Thoracic aorta (tissue), 2 donors: ENCODE measurements around the gene VRK2. TPM values are rescaled to one million over a fixed set of nuclear protein-coding genes. Genes with fewer than 3 reads are reported as not detected.

ENCODE experiments used
- ATAC-seq: fragments of 150-250 bp; one replicate; pipeline ENCODE4 v1.8.0; 2017; ENCODE audit warnings: low read depth; ENCODE audit not compliant: insufficient number of reproducible peaks, low FRiP score
- DNase-seq: peaks from one replicate; pipeline ENCODE4 v3.0.0-alpha.2; 2020; ENCODE audit warnings: low spot score
- H3K27ac ChIP-seq, 2 donors: fragments of 200-600 bp; sonication (generic); 1 replicate in 1 of 2; 2 replicates in 1 of 2; pipeline ENCODE4 v1.5.1; 2016; ENCODE audit warnings: mild to moderate bottlenecking in 2 of 2, moderate library complexity in 2 of 2
- H3K27me3 ChIP-seq: fragments of 200-600 bp; sonication (generic); replicated peaks from 2 replicates; pipeline ENCODE4 v1.6.0; 2016; ENCODE audit warnings: mild to moderate bottlenecking; ENCODE audit not compliant: insufficient read depth
- H3K36me3 ChIP-seq: fragments of 200-600 bp; sonication (generic); one replicate; pipeline ENCODE4 v1.5.1; 2016
- H3K4me1 ChIP-seq, 2 donors: fragments of 200-600 bp; sonication (generic); 1 replicate in 1 of 2; 2 replicates in 1 of 2; pipeline versions ENCODE4 v1.5.1 to v1.6.0; 2016; ENCODE audit warnings: low read depth in 2 of 2, mild to moderate bottlenecking in 1 of 2; ENCODE audit not compliant: control insufficient read depth in 1 of 2
- H3K4me3 ChIP-seq: fragments of 200-600 bp; sonication (generic); 2 replicates; pipeline ENCODE4 v1.5.1; 2016; ENCODE audit warnings: mild to moderate bottlenecking
- H3K9me3 ChIP-seq: fragments of 200-600 bp; sonication (generic); 2 replicates; pipeline ENCODE4 v1.5.1; 2016
- total RNA-seq, 2 donors: library from RNA; depleted of rRNA; stranded (reverse); fragments of >200 nt; gene quantifications; one replicate each; pipeline versions ENCODE4 v1.1.0 to v1.2.3, GENCODE V29; 2016
- TF ChIP-seq, protein P1 (sequence below): fragments of 200-600 bp; sonication (generic); IDR thresholded peaks from one replicate; pipeline ENCODE4 v1.5.1; 2019; ENCODE audit warnings: antibody characterized with exemption

VRK2 gene
- total RNA-seq, 2 donors from 2014 or later: 13.3 to 23.3 TPM

- TF ChIP-seq, protein P1, sequence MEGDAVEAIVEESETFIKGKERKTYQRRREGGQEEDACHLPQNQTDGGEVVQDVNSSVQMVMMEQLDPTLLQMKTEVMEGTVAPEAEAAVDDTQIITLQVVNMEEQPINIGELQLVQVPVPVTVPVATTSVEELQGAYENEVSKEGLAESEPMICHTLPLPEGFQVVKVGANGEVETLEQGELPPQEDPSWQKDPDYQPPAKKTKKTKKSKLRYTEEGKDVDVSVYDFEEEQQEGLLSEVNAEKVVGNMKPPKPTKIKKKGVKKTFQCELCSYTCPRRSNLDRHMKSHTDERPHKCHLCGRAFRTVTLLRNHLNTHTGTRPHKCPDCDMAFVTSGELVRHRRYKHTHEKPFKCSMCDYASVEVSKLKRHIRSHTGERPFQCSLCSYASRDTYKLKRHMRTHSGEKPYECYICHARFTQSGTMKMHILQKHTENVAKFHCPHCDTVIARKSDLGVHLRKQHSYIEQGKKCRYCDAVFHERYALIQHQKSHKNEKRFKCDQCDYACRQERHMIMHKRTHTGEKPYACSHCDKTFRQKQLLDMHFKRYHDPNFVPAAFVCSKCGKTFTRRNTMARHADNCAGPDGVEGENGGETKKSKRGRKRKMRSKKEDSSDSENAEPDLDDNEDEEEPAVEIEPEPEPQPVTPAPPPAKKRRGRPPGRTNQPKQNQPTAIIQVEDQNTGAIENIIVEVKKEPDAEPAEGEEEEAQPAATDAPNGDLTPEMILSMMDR: no peak
- Histone ChIP-seq H3K36me3 (no peaks in the 10 kb centered on the region), H3K4me3 (no peak overlapping the region), H3K4me1 (peaks cover 7 to 13% of the 10 kb centered on the region in 2 donors), H3K27me3 (no peaks in the 10 kb centered on the region), H3K27ac (no peak overlapping the region), H3K9me3 (no peaks in the 10 kb centered on the region)
- DNase-seq (no peak), ATAC-seq (no peak)
Measured at GRCh38 chr2:58131191-58132011, 84.8 kb downstream of the VRK2 start.

DNA sequence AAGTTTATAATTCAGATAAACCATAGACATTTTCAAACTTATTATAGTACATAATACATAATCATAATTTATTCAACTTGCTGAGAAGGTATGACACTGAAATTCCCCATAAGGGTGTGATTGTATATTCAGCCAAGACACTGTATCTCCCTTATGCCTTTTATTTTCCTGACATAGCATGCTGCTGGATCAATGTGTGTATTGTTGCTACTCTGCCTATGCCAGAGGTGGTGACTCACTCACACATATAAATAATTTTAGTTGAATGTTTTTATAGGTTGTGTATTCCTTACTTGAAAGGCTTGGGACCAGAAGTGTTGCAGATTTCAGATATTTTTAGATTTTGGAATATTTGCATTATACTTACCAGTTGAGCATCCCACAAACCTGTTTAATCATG is 86.8 kb downstream of the VRK2 start:
- no peak overlapping the region for H3K27ac ChIP-seq
- no peak for DNase-seq
- H3K9me3 ChIP-seq: no peaks in the 10 kb centered on the region
- no peaks in the 10 kb centered on the region for H3K27me3 ChIP-seq
- H3K4me1 ChIP-seq: peaks cover 14 to 18% of the 10 kb centered on the region in 2 donors
- TF ChIP-seq, protein P1: no peak
- H3K36me3 ChIP-seq: no peaks in the 10 kb centered on the region
- H3K4me3 ChIP-seq: no peak overlapping the region
- ATAC-seq: no peak

DNA sequence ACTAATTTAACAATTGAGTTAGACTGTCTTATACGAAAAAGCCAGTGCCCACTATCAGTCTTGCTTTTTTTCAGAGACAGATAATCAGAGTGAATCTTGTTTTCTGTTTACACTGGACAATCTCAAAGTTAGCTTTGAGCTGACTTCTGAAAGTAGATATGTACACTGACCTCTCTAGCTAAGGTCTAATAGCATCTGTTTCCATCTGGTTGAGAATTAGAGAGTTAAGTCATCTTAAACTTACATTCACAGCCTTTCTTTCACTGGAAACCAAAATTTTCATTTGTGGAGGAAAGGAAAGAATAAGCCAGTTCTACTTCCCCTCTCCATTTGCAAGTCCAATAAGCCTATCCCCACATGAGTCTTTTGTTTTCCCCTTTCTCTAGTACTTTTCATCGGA is 89.3 kb downstream of the VRK2 start:
- TF ChIP-seq, protein P1: no peak
- ATAC-seq: no peak
- H3K9me3 ChIP-seq: no peaks in the 10 kb centered on the region
- no peak for DNase-seq
- peaks cover 18 to 19% of the 10 kb centered on the region in 2 donors for H3K4me1 ChIP-seq
- no peak overlapping the region for H3K4me3 ChIP-seq
- H3K27ac ChIP-seq: no peak overlapping the region
- no peaks in the 10 kb centered on the region for H3K36me3 ChIP-seq
- H3K27me3 ChIP-seq: no peaks in the 10 kb centered on the region

- no peak for ATAC-seq
- Histone ChIP-seq H3K4me3 (no peak overlapping the region), H3K27me3 (no peaks in the 10 kb centered on the region)
Measured at GRCh38 chr2:58137221-58137620, 90.6 kb downstream of the VRK2 start.

GRCh38 chr2:58137856-58138255 is 91.2 kb downstream of the VRK2 start:
- no peak for DNase-seq
- Histone ChIP-seq H3K27ac (no peak overlapping the region), H3K4me1 (peaks cover 6 to 11% of the 10 kb centered on the region in 2 donors), H3K27me3 (no peaks in the 10 kb centered on the region), H3K9me3 (no peaks in the 10 kb centered on the region), H3K36me3 (no peaks in the 10 kb centered on the region), H3K4me3 (no peak overlapping the region)
- TF ChIP-seq, protein P1: no peak
- no peak for ATAC-seq

More at GRCh38 chr2:58137221-58137620, 90.6 kb downstream of the VRK2 start:
- H3K9me3 ChIP-seq: no peaks in the 10 kb centered on the region
- TF ChIP-seq, protein P1: no peak
- H3K27ac ChIP-seq: no peak overlapping the region
- no peak for DNase-seq
- no peaks in the 10 kb centered on the region for H3K36me3 ChIP-seq
- peaks cover 6 to 11% of the 10 kb centered on the region in 2 donors for H3K4me1 ChIP-seq
